ENCODE data around the gene FAM193B.

DNA sequence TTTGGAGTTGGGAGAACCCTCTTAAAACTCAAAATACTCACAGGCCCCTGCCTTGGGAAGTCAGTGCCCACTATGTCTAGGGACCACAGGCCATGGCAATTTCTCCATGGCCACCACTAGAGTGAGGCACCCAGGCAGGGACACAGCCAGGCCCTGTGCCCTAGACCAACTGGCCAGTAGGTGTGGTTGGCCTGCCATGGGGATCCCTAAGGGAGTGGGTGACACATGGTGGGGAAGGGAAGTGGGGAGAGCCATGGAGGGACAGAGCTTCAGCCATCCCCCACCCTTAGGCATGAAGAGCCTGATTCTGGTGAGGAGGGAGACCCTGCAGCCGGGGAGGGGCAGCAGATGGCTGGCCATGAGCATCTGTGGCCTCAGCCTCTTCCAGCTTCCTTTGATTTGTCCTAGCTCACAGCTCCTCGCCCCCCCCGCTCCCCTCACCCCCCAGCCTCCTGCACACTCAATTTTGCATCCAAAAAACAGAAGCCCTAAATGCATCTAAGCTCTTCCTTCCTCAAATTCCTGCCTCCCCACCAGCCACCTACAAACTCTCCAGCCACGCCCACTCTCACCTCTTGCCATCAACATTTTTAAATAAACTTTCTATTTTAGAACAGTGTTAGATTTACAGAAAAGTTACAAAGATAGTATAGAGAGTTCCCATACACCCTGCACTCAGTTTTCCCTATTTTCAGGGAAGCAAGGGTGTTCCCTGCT, 79.4 kb downstream of the FAM193B start:
- TF ChIP-seq, protein P1, sequence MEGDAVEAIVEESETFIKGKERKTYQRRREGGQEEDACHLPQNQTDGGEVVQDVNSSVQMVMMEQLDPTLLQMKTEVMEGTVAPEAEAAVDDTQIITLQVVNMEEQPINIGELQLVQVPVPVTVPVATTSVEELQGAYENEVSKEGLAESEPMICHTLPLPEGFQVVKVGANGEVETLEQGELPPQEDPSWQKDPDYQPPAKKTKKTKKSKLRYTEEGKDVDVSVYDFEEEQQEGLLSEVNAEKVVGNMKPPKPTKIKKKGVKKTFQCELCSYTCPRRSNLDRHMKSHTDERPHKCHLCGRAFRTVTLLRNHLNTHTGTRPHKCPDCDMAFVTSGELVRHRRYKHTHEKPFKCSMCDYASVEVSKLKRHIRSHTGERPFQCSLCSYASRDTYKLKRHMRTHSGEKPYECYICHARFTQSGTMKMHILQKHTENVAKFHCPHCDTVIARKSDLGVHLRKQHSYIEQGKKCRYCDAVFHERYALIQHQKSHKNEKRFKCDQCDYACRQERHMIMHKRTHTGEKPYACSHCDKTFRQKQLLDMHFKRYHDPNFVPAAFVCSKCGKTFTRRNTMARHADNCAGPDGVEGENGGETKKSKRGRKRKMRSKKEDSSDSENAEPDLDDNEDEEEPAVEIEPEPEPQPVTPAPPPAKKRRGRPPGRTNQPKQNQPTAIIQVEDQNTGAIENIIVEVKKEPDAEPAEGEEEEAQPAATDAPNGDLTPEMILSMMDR (IDR thresholded peaks at IDR 0.05; ENCODE audit: low read depth, low read length, poor library complexity, severe bottlenecking) = no peak
- no peak for TF ChIP-seq EZH2phosphoT487 (IDR thresholded peaks at IDR 0.05; ENCODE audit: borderline replicate concordance, low read length)
